A549 treated with CORT108297 at 1 μM for 4 hours (cell line): ENCODE data around the gene SERPINB10. TPM values are rescaled to one million over a fixed set of nuclear protein-coding genes. Genes with fewer than 3 reads are reported as not detected.

Source experiments
- total RNA-seq: library from RNA; stranded (reverse); fragments of 200-300 nt; extraction: Qiagen RNA extraction; gene quantifications from 5 replicates; pipeline ENCODE4 v1.2.3, GENCODE V29; 2022

SERPINB10 gene, protein sequence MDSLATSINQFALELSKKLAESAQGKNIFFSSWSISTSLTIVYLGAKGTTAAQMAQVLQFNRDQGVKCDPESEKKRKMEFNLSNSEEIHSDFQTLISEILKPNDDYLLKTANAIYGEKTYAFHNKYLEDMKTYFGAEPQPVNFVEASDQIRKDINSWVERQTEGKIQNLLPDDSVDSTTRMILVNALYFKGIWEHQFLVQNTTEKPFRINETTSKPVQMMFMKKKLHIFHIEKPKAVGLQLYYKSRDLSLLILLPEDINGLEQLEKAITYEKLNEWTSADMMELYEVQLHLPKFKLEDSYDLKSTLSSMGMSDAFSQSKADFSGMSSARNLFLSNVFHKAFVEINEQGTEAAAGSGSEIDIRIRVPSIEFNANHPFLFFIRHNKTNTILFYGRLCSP
- total RNA-seq: not detected in 5 replicates

DNA sequence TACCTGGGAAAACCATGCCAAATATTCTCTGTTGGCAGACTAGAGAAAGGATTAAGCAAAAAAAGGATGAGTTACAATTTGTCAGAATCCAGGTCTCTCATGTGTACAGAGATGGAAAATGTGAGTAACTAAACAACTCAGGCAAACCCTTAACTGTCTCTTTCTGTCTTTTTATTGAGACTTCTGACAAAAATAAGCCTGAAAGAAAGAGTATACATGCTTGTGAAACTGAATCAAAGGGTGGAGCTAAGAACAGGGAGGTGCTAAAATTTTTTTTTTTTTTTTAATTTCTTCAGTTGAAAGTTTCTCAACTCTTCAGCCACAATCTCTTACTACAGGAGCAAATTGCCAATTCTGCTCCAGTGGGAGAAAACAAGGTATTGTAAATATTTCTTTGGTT is at the start of gene SERPINB10:
Gene SERPINB10 (plus strand): TSS at position 295 of the 400 bp plus-strand sequence. CDS start 7,553 bp downstream, outside the sequence.

DNA sequence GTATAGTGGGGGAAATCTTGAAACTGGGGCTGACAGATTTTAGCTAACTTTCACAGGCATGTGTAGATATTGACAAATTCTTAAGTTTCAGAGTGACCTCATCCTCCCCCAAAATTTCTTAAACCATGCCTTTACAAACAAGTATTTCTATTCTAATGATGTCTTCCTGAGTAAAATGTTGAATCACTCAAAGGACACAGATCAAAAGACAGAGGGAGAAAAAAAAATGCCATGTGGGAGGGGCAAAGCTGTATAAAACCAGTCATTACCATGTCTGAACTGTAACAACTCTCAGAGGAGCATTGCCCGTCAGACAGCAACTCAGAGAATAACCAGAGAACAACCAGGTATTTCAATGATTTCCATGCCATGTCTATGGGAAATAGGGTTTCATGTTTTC is 20.3 kb upstream of the SERPINB10 start, which contains the start of gene SERPINB2:
Gene SERPINB2 (plus strand): TSS at position 282 of the 400 bp plus-strand sequence. CDS start 3,740 bp downstream, outside the sequence.

DNA sequence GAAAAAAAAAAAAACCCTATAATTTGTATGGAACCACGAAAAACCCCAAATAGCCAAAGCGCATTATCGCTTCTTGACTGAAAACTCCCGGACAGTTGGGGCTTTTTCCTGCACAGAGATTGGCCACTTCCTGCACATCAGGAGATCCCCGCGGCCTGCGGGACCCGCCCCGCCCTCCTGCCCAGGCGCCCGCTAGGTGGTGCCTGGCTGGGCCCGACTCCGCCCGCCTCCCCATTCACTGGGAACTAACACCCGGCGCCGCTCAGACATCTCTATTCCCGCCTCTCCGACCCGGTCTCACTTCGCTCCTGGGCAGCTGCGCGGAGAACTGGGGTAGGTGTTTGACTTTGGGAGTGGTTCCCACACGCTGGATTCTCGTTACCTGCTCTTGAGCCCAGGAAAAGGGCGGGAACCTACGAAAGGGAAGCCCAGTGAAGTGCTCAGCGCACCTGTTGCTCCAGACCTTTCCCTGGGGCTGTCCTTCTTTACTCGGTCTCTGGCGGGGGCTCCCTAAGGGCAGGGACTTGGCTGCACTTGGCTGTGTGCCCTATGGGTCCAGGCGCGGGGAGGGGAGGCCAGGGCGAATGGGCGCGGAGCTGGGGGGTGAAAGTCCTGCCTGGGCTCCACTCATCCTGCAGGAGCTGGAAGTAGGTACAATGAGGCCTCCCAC is 41.4 kb downstream of the SERPINB10 start, which contains the start of gene HMSD:
Gene HMSD (plus strand): TSS at position 234 of the 670 bp plus-strand sequence. CDS start 4,155 bp downstream, outside the sequence.

DNA sequence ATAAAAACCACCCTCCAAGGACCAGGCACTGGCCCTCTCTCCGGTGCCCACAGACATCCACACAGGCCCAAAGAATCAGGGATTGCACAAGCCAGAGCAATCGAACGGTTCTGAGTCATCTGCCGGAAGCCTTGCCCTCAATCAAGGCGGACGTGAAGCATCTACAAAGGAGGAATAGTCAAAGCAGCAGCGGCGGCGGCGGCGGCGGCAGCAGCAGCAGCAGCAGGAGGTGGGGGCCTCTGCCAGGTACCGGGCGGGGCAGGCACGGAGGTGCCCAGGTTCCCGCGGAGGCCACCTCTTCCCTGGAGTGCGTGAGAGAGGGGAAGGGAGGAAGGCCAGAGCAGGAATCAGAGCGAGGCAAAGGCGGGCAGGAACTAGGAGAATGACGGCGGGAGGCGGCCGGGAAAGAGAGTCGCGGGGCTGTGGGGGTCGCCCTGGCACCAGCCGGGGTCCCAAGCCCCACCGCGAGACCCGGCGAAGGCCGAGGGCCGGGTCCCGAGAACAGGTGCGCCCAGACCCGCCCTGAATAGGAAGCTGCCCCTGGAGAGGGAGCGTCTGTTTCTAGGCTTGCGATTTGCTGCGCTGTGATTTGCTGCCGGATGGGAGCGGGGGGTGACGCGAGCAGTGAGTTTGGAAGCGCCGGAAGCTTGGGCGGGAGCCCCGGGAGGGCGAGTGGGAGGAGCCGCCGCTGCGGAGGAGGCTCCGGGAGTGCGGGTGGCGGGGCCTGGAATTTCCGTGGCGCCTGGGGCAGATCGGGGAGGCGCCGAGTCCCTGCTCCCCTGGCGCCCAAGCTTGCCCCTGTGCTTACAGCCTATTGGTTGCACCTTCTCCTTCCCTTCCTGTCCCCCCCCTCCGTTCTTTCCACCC is 62.4 kb downstream of the SERPINB10 start, which contains the start of gene SERPINB8:
Gene SERPINB8 (plus strand): TSS at position 140 of the 867 bp plus-strand sequence. CDS start 8,228 bp downstream, outside the sequence.

Other genes starting within 250 kb of the SERPINB10 start
- 0.06 to 0.17 TPM (median 0.08 TPM) in 5 replicates for gene SERPINB3, start 246.1 kb upstream of the SERPINB10 start, total RNA-seq
- gene SERPINB11, start 205.0 kb upstream of the SERPINB10 start, total RNA-seq: 0.07 to 0.13 TPM (median 0.10 TPM) in 3 of 5 replicates, not detected in the others
- gene SERPINB7, start 132.5 kb upstream of the SERPINB10 start, total RNA-seq: 1.5 to 2.7 TPM (median 2.3 TPM) in 5 replicates
- gene SERPINB2, start 20.3 kb upstream of the SERPINB10 start, total RNA-seq: 0.03 to 0.09 TPM (median 0.05 TPM) in 3 of 5 replicates, not detected in the others
- gene HMSD, start 41.3 kb downstream of the SERPINB10 start, total RNA-seq: 0.15 to 0.16 TPM (median 0.15 TPM) in 3 of 5 replicates, not detected in the others
- 8.6 to 12.5 TPM (median 10.1 TPM) in 5 replicates for gene SERPINB8, start 62.1 kb downstream of the SERPINB10 start, total RNA-seq
- gene LINC00305, start 241.1 kb downstream of the SERPINB10 start, total RNA-seq: not detected in 5 replicates